ENCODE results near the gene TMPRSS3. TPM values are rescaled to one million over a fixed set of nuclear protein-coding genes. Genes with fewer than 3 reads are reported as not detected.

Gene TMPRSS3
- total and polyA plus RNA-seq, 9 of the 15 experiments (the other 6 are each of a cell fraction or from before 2014, with no cell fraction given) = 0.07 TPM; not detected in 8

DNA sequence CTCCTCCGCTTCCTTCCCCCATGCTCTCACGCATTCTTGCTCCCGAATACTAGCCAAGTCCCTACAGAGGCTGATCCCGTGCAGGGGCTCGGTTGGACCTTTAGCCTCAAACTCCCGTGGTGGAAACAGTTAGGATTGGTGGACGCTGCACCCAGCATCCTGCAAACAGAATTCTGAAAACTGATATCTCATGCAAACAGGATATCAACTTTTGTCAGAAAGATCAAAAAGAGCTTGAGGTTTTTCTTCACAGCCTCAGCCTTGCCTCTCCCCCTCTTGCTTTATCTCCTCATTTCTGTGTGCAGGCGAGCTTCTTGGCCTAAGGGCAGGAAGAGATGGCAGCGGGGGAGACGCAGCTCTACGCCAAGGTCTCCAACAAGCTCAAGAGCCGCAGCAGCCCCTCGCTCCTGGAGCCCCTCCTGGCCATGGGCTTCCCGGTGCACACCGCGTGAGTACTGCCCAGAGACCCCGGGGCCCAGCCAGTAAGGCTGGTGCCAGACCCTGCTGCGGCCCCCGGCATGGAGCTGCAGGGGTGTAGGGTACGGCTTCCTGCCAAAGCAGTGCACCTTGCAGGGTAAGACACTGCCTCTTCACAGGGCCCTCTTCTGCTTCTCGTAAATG, 7.9 kb upstream of the TMPRSS3 start, which contains the start of gene UBASH3A:
Gene UBASH3A, plus strand, starts transcription at position 292 of the 621 bp plus-strand sequence. Its CDS starts 44 bp downstream, at position 336.
- Histone ChIP-seq H3K27ac (ENCODE audit: extremely low read depth, low read depth, low read length) (peak within 1 kb of the TSS; percentile 67), H4K20me1 (replicated peaks; ENCODE audit: control insufficient read depth, insufficient read depth, low read length) (no peaks in the 10 kb centered on the region), H2AFZ (ENCODE audit: low read depth, low read length) (peak within 1 kb of the TSS; percentile 67), H3K9me3 (replicated peaks; ENCODE audit: control insufficient read depth, insufficient read depth, low read depth, low read length) (no peaks in the 10 kb centered on the region), H3K79me2 (ENCODE audit: control insufficient read depth, insufficient read depth, low read length) (no peaks in the 10 kb centered on the region), H3K36me3 (ENCODE audit: control insufficient read depth, insufficient read depth, low read length) (no peaks in the 10 kb centered on the region), H3K4me2 (ENCODE audit: insufficient read depth, low read length) (peak within 1 kb of the TSS; percentile 78), H3K9ac (ENCODE audit: insufficient read depth in 1 of 2, low read depth in 2 of 2, low read length in 2 of 2) (peak within 1 kb of the TSS; percentile 50 to 86), H3K9me1 (ENCODE audit: control insufficient read depth, insufficient read depth, low read length) (no peaks in the 10 kb centered on the region), H3K4me1 (replicated peaks in 1 of 2; ENCODE audit: control insufficient read depth in 2 of 2, insufficient read depth in 2 of 2, low read length in 2 of 2) (peaks cover 35 to 37% of the 10 kb centered on the region in 2 experiments), H3K27me3 (ENCODE audit: control insufficient read depth in 2 of 2, insufficient read depth in 2 of 2, low read length in 2 of 2) (no peaks in the 10 kb centered on the region), H3K4me3 (peak within 1 kb of the TSS; percentile 2; the same call in 1 of the 2 replicates)
- POLR2A ChIA-PET = interaction anchor here (0.5 to 2.4 kb wide), 11 partner anchors 11 to 327 kb away, joined by 3 to 13 read pairs (median 3); no protein-coding TSS in a partner anchor
- in situ Hi-C loops (cut with MboI) = no loop called here
- WGBS (ENCODE audit: insufficient coverage, low coverage, missing lambda C conversion rate) = 7% methylated on average over 21 of the region's 21 CpGs
- peak; percentile 97 for FAIRE-seq
- peak; percentile 60 to 89 (median 74) for DNase-seq (ENCODE audit: extremely low read depth in 1 of 4, low spot score in 3 of 4)
- peak; percentile 90 for ATAC-seq
- CTCF ChIA-PET (ENCODE audit: low intra/inter-chr PET ratio) = interaction anchor here (0.7 kb wide), 1 partner anchor 25 kb away, joined by 4 read pairs; no protein-coding TSS in a partner anchor
- no TSS peak for BruUV-seq (replicated peaks)
- intact Hi-C loops (cut with micrococcal nuclease) = no loop called here
- TF ChIP-seq, protein P1, sequence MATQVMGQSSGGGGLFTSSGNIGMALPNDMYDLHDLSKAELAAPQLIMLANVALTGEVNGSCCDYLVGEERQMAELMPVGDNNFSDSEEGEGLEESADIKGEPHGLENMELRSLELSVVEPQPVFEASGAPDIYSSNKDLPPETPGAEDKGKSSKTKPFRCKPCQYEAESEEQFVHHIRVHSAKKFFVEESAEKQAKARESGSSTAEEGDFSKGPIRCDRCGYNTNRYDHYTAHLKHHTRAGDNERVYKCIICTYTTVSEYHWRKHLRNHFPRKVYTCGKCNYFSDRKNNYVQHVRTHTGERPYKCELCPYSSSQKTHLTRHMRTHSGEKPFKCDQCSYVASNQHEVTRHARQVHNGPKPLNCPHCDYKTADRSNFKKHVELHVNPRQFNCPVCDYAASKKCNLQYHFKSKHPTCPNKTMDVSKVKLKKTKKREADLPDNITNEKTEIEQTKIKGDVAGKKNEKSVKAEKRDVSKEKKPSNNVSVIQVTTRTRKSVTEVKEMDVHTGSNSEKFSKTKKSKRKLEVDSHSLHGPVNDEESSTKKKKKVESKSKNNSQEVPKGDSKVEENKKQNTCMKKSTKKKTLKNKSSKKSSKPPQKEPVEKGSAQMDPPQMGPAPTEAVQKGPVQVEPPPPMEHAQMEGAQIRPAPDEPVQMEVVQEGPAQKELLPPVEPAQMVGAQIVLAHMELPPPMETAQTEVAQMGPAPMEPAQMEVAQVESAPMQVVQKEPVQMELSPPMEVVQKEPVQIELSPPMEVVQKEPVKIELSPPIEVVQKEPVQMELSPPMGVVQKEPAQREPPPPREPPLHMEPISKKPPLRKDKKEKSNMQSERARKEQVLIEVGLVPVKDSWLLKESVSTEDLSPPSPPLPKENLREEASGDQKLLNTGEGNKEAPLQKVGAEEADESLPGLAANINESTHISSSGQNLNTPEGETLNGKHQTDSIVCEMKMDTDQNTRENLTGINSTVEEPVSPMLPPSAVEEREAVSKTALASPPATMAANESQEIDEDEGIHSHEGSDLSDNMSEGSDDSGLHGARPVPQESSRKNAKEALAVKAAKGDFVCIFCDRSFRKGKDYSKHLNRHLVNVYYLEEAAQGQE (IDR thresholded peaks at IDR 0.05; ENCODE audit: borderline replicate concordance) = no peak
- TF ChIP-seq, protein P1 (CRISPR knock-in tag; IDR thresholded peaks at IDR 0.05; ENCODE audit: low read depth) = no peak
- no peak for TF ChIP-seq TFAM (CRISPR knock-in tag; conservative IDR thresholded peaks at IDR 0.05)
- no peak for TF ChIP-seq XRCC5 (IDR thresholded peaks at IDR 0.05; ENCODE audit: low read depth, low read length)
- TF ChIP-seq HNRNPLL (IDR thresholded peaks at IDR 0.05; ENCODE audit: low read depth, low read length, poor library complexity, severe bottlenecking) = peak; percentile 39
- TF ChIP-seq ID3 (CRISPR knock-in tag; IDR thresholded peaks at IDR 0.05) = no peak
- peak; percentile 44; the same call in 1 of the 2 replicates for TF ChIP-seq ID3 (tag; IDR thresholded peaks at IDR 0.05)
- TF ChIP-seq, protein P2, sequence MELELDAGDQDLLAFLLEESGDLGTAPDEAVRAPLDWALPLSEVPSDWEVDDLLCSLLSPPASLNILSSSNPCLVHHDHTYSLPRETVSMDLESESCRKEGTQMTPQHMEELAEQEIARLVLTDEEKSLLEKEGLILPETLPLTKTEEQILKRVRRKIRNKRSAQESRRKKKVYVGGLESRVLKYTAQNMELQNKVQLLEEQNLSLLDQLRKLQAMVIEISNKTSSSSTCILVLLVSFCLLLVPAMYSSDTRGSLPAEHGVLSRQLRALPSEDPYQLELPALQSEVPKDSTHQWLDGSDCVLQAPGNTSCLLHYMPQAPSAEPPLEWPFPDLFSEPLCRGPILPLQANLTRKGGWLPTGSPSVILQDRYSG (tag; conservative IDR thresholded peaks at IDR 0.05; ENCODE audit: low read depth) = no peak
- TF ChIP-seq PYGO2 (tag; IDR thresholded peaks at IDR 0.05) = no peak
- TF ChIP-seq HSF4 (CRISPR knock-in tag; IDR thresholded peaks at IDR 0.05; ENCODE audit: borderline replicate concordance) = no peak
- peak; percentile 62; the same call in 1 of the 2 replicates for TF ChIP-seq GATAD2B (IDR thresholded peaks at IDR 0.05; ENCODE audit: borderline replicate concordance)
- peak; percentile 95 for TF ChIP-seq TCF3 (CRISPR knock-in tag; IDR thresholded peaks at IDR 0.05)
